Measurements from ENCODE around the gene CRELD2. TPM values are rescaled to one million over a fixed set of nuclear protein-coding genes. Genes with fewer than 3 reads are reported as not detected.
A peak's percentile ranks its signal among the peaks of the same experiment; 100 is the strongest.

CRELD2 gene
- total RNA-seq, 3 donors from 2014 or later, result 27.6 to 57.6 (median 32.2) TPM

DNA sequence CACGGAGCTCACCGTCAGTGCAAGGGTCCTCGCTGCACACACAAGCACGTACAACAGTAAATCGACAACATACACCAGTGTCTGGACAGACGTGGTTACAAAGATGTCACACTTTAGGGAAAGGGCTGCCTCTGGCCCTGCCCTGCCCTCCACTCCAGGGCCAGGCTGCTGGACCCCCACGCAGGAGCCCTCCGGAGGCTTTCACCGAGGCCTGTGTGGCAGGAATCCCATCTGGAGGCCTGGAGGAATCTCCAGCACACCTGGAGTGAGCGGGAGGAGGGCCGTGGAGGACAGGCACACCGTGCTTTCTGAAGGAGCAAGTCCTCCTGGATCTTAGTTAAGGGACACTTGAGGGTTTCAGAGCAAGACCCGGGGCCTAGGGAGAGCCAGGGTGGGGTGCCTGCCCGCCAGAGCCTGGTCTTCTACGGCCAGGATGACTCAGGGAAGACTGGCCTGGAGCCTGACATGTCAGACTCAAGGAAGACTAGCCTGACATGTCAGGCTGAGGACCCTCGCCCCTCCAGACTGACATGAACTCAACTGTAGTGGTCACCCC, 40.0 kb downstream of the CRELD2 start:
- peak in 2 of 3 donors; percentile 47 to 52 for DNase-seq
- H3K9me3 ChIP-seq, result no peaks in the 10 kb centered on the region
- no peaks in the 10 kb centered on the region for H3K36me3 ChIP-seq (ENCODE audit: low read depth)
- intact Hi-C loops (cut with DNase I, micrococcal nuclease), result no loop called here
- H3K4me1 ChIP-seq (ENCODE audit: low read depth), result peaks cover 21% of the 10 kb centered on the region
- no peak for ATAC-seq
- H3K4me3 ChIP-seq, result no peak overlapping the region
- TF ChIP-seq, protein P1, sequence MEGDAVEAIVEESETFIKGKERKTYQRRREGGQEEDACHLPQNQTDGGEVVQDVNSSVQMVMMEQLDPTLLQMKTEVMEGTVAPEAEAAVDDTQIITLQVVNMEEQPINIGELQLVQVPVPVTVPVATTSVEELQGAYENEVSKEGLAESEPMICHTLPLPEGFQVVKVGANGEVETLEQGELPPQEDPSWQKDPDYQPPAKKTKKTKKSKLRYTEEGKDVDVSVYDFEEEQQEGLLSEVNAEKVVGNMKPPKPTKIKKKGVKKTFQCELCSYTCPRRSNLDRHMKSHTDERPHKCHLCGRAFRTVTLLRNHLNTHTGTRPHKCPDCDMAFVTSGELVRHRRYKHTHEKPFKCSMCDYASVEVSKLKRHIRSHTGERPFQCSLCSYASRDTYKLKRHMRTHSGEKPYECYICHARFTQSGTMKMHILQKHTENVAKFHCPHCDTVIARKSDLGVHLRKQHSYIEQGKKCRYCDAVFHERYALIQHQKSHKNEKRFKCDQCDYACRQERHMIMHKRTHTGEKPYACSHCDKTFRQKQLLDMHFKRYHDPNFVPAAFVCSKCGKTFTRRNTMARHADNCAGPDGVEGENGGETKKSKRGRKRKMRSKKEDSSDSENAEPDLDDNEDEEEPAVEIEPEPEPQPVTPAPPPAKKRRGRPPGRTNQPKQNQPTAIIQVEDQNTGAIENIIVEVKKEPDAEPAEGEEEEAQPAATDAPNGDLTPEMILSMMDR (IDR thresholded peaks at IDR 0.05), result no peak

DNA sequence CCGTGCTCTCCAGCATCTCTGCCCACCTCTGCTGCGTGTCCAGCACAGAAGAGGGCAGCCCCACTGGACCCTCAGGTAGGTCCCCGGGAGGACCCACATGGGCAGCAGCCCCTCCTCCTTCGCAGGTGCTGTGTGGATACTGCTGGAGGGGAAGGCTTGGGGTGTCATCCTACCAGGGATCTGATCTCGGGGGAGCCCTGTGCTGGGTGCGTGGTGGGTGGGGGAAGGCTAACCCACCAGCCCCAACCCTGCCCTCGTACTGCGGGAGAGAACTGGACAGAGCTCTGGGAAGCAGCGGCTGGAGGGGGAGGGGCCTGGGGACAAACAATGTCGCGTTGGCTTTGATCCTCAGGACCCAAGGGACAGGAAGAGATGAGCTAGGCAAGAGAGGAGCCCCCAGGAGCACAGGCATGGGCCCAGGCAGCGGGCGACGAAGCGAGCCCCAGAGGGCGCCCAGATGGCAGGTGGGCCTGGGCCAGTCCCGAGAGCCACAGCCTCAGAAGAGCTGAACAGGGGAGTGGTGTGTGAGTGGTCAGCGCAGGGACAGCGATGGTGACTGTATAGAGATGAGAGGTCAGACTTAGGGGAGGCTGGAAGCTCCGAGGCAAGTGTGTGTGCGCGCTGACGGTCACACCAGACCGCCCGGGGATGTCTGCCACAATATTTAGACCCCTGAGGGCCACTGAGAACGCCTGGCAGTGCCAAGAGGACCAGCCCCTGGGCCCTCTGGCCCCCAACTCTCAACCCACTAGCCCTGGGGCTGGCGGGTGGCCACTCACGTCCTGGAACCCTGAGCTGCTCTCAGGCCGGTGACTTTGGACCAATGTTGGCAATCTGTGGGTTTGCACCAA, 40.7 kb downstream of the CRELD2 start:
- H3K36me3 ChIP-seq (ENCODE audit: low read depth), result peaks cover 1% of the 10 kb centered on the region
- ATAC-seq (no peak), DNase-seq (peak in 2 of 3 donors; percentile 57 to 71)
- TF ChIP-seq, protein P1 (IDR thresholded peaks at IDR 0.05), result no peak
- H3K4me3 ChIP-seq, result no peak overlapping the region
- intact Hi-C loops (cut with DNase I, micrococcal nuclease), result no loop called here
- no peaks in the 10 kb centered on the region for H3K9me3 ChIP-seq
- H3K4me1 ChIP-seq (ENCODE audit: low read depth), result peaks cover 27% of the 10 kb centered on the region

DNA sequence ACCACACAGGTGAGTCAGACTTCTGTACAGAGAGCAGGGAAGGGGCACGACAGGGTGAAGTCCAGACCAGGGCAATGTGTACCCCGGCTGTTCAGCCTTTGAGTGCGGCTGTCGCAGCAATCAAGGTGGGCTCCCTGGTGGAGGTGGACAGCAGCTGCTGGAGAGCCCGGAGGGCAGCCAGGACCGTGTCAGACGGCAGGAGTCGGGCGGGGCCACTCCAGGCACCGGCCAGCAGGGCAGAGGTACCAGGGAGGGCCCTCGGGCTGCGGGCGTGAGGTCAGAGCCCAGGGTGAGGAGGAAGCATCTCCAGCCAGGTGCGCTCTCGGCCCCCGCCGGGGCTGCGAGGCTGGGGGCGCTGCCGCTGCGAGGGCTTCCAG, 41.3 kb downstream of the CRELD2 start:
- DNase-seq (peak; percentile 73 to 87 (median 84)), ATAC-seq (peak; percentile 28)
- Histone ChIP-seq H3K4me1 (ENCODE audit: low read depth) (peaks cover 27% of the 10 kb centered on the region), H3K36me3 (ENCODE audit: low read depth) (peaks cover 5% of the 10 kb centered on the region), H3K4me3 (peak overlapping the region; percentile 78), H3K9me3 (no peaks in the 10 kb centered on the region)
- intact Hi-C loops (cut with DNase I, micrococcal nuclease), result no loop called here
- TF ChIP-seq, protein P1 (IDR thresholded peaks at IDR 0.05), result no peak

DNA sequence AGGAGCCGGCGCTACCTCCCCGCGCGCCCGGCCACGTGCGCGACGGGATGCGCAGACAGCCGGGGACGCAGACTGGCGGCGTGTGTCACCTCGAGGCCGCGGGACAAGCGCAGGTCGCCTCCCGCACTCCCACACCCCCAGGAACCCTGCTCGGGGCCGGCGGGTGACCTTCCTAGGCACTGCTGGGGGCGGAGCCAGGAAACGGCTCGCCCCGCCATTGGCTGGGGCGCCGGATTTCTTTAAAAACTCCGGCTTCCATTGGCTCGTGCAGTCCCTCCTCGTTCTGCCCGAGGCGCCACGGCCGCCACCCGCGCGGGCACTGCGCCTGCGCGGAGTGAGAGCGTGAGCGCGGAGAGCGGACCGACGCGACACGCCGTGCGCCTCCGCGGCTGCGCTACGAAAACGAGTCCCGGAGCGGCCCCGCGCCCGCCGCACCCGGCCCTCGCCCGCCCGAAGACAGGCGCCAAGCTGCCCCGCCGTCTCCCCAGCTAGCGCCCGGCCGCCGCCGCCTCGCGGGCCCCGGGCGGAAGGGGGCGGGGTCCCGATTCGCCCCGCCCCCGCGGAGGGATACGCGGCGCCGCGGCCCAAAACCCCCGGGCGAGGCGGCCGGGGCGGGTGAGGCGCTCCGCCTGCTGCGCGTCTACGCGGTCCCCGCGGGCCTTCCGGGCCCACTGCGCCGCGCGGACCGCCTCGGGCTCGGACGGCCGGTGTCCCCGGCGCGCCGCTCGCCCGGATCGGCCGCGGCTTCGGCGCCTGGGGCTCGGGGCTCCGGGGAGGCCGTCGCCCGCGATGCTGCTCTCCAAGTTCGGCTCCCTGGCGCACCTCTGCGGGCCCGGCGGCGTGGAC, 41.9 kb downstream of the CRELD2 start, which contains the start of gene PIM3:
TSS of gene PIM3 (plus strand) at position 614 of the 846 bp plus-strand sequence. CDS start at position 790, 176 bp downstream.
- TF ChIP-seq, protein P1 (IDR thresholded peaks at IDR 0.05), result no peak
- no peaks in the 10 kb centered on the region for H3K9me3 ChIP-seq
- peaks cover 27% of the 10 kb centered on the region for H3K4me1 ChIP-seq (ENCODE audit: low read depth)
- H3K36me3 ChIP-seq (ENCODE audit: low read depth), result peaks cover 5% of the 10 kb centered on the region
- ATAC-seq (peak; percentile 79), DNase-seq (peak; percentile 93 to 96 (median 96))
- intact Hi-C loops (cut with DNase I, micrococcal nuclease), result no loop called here
- peak within 1 kb of the TSS; percentile 78 for H3K4me3 ChIP-seq

DNA sequence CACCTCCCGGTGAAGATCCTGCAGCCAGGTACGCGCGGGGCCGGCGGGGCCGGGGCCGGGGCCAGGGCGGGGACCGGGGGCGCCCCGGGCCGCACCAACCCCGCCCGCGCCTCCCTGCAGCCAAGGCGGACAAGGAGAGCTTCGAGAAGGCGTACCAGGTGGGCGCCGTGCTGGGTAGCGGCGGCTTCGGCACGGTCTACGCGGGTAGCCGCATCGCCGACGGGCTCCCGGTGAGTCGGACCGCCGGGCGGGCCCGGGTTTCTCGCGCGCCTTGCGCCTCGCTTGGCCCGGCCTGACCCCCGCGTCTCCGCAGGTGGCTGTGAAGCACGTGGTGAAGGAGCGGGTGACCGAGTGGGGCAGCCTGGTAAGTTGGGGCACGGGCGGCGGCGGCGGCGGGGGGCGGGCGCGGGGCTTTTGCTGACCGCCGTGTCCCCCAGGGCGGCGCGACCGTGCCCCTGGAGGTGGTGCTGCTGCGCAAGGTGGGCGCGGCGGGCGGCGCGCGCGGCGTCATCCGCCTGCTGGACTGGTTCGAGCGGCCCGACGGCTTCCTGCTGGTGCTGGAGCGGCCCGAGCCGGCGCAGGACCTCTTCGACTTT, 42.7 kb downstream of the CRELD2 start:
- peaks cover 5% of the 10 kb centered on the region for H3K36me3 ChIP-seq (ENCODE audit: low read depth)
- H3K4me3 ChIP-seq, result peak overlapping the region; percentile 78
- TF ChIP-seq, protein P1 (IDR thresholded peaks at IDR 0.05), result no peak
- peak; percentile 1 for ATAC-seq
- peaks cover 34% of the 10 kb centered on the region for H3K4me1 ChIP-seq (ENCODE audit: low read depth)
- intact Hi-C loops (cut with DNase I, micrococcal nuclease), result no loop called here
- H3K9me3 ChIP-seq, result no peaks in the 10 kb centered on the region
- peak; percentile 62 to 78 (median 77) for DNase-seq

Measured in mucosa of descending colon (tissue), 3 donors.